K562 (cell line): ENCODE measurements around the gene ZNF512B. TPM values are rescaled to one million over a fixed set of nuclear protein-coding genes. Genes with fewer than 3 reads are reported as not detected.

Experiments used
- BRF1 ChIP-seq: IDR thresholded peaks from 3 replicates; pipeline ENCODE4 v1.6.1; 2011; ENCODE audit warnings: borderline replicate concordance, mild to moderate bottlenecking; ENCODE audit not compliant: insufficient read length; ENCODE audit errors: extremely low read depth
- CC2D1A ChIP-seq: fragments of 450-650 bp; IDR thresholded peaks from 2 replicates; pipeline ENCODE4 v1.6.1; 2017; ENCODE audit warnings: mild to moderate bottlenecking
- DACH1 ChIP-seq: fragments of 450-650 bp; IDR thresholded peaks from 2 replicates; pipeline ENCODE4 v1.6.1; 2018; ENCODE audit not compliant: partially characterized antibody
- FIP1L1 ChIP-seq: fragments of 200-400 bp; formaldehyde crosslinking; IDR thresholded peaks from 2 replicates; pipeline ENCODE4 v1.6.1; 2018; ENCODE audit warnings: mild to moderate bottlenecking, low read depth, low read length; ENCODE audit not compliant: poor library complexity, severe bottlenecking
- FOXJ2 ChIP-seq: fragments of 200-800 bp; sonication (Bioruptor generic); IDR thresholded peaks from 2 replicates; pipeline ENCODE4 v1.6.1; 2016; ENCODE audit warnings: missing genetic modification characterization, missing compliant biosample characterization
- GATAD2A ChIP-seq: fragments of 450-650 bp; IDR thresholded peaks from 2 replicates; pipeline ENCODE4 v1.6.1; 2017
- JUND ChIP-seq, 2 experiments: IDR thresholded peaks; 2 replicates in 1 of 2; 3 replicates in 1 of 2; pipeline ENCODE4 v1.6.1; 2011; ENCODE audit warnings: borderline replicate concordance in 2 of 2, low read depth in 2 of 2, low read length in 2 of 2, improper control_type of control experiment in 1 of 2, missing biosample characterization in 1 of 2, missing genetic modification characterization in 1 of 2, missing genetic modification reagents in 1 of 2
- KDM1A ChIP-seq, 2 experiments: fragments of 450-650 bp; IDR thresholded peaks; 2 replicates each; pipeline ENCODE4 v1.6.1; 2016; ENCODE audit warnings: mild to moderate bottlenecking in 2 of 2
- NFIC ChIP-seq: fragments of 450-650 bp; IDR thresholded peaks from 2 replicates; pipeline ENCODE4 v1.6.1; 2017; ENCODE audit warnings: mild to moderate bottlenecking, inconsistent platforms
- SREBF1 ChIP-seq: fragments of 150-350 bp; IDR thresholded peaks from 2 replicates; pipeline ENCODE4 v1.6.1; 2014; ENCODE audit warnings: antibody characterized with exemption, low read depth, low read length, borderline replicate concordance
- polyA plus RNA-seq, 8 experiments: library from polyadenylated mRNA; depleted of rRNA in 4 of 8; stranded (reverse) in 5 of 8; unstranded in 3 of 8; fragments of >200 nt; fragmentation: Nextera tagmentation in 2 of 8; fragmentation: Illumina TruSeq in 1 of 8; extraction: Ambion mirVana in 2 of 8; extraction: Trizol in 1 of 8; gene quantifications; 2 replicates each; pipeline versions ENCODE4 v1.2.1 to v1.2.3, GENCODE V29; 2011 to 2014; ENCODE audit warnings: inconsistent platforms in 1 of 8, missing spikeins in 1 of 8
- total RNA-seq, 7 experiments: library from RNA; depleted of rRNA in 6 of 7; stranded (reverse); fragments of >200 nt in 6 of 7; fragmentation: Illumina TruSeq in 2 of 7; extraction: Trizol in 2 of 7; gene quantifications; 2 replicates each; pipeline versions ENCODE4 v1.2.1 to v1.2.3, GENCODE V29; 2011 to 2021; ENCODE audit warnings: low replicate concordance in 1 of 7
- TF ChIP-seq, protein P1 (sequence below): fragments of 450-650 bp; IDR thresholded peaks from 2 replicates; pipeline ENCODE4 v1.6.1; 2016; ENCODE audit warnings: mild to moderate bottlenecking, moderate library complexity
- TF ChIP-seq, protein P2 (sequence below), 2 experiments: fragments of 450-650 bp; conservative IDR thresholded peaks; 2 replicates each; pipeline ENCODE4 v1.6.1; 2017; ENCODE audit warnings: mild to moderate bottlenecking in 2 of 2, moderate library complexity in 2 of 2
- TF ChIP-seq, protein P3 (sequence below): sonication (generic); formaldehyde crosslinking; IDR thresholded peaks from 2 replicates; pipeline ENCODE4 v1.8.0; 2022; ENCODE audit warnings: missing genetic modification reagents, mild to moderate bottlenecking, moderate library complexity, borderline replicate concordance

The ZNF512B gene
- total and polyA plus RNA-seq, 9 of the 15 experiments (the other 6 are each of a cell fraction or from before 2014, with no cell fraction given), result 0.01 to 27.8 (median 8.2) TPM

DNA sequence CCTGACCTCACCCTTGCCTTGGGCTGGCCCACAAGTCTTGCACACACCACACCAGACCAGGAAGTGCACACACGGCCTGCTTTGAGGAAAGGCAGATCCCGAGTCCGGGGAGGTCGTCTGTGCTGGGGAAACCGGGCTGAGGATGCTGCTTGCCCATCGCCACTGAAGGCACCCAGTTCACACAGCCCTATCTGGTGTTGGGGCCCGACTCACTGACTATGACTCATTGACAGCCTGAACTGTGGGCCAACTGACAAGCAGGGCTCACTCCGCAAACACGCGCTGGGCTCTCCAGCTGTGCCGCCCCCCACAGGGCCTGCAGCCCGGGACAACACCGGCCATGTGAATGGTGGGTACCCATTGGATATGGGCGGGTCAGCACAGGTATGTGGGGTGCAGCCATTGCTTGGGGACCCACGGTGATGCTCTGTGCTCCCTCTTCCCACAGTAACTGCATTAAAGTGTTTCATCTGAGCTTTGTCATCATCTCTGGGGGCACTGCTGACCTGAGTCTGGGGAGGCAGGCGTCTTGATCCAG is 8.1 kb upstream of the ZNF512B start (continued):
- TF ChIP-seq, protein P1, sequence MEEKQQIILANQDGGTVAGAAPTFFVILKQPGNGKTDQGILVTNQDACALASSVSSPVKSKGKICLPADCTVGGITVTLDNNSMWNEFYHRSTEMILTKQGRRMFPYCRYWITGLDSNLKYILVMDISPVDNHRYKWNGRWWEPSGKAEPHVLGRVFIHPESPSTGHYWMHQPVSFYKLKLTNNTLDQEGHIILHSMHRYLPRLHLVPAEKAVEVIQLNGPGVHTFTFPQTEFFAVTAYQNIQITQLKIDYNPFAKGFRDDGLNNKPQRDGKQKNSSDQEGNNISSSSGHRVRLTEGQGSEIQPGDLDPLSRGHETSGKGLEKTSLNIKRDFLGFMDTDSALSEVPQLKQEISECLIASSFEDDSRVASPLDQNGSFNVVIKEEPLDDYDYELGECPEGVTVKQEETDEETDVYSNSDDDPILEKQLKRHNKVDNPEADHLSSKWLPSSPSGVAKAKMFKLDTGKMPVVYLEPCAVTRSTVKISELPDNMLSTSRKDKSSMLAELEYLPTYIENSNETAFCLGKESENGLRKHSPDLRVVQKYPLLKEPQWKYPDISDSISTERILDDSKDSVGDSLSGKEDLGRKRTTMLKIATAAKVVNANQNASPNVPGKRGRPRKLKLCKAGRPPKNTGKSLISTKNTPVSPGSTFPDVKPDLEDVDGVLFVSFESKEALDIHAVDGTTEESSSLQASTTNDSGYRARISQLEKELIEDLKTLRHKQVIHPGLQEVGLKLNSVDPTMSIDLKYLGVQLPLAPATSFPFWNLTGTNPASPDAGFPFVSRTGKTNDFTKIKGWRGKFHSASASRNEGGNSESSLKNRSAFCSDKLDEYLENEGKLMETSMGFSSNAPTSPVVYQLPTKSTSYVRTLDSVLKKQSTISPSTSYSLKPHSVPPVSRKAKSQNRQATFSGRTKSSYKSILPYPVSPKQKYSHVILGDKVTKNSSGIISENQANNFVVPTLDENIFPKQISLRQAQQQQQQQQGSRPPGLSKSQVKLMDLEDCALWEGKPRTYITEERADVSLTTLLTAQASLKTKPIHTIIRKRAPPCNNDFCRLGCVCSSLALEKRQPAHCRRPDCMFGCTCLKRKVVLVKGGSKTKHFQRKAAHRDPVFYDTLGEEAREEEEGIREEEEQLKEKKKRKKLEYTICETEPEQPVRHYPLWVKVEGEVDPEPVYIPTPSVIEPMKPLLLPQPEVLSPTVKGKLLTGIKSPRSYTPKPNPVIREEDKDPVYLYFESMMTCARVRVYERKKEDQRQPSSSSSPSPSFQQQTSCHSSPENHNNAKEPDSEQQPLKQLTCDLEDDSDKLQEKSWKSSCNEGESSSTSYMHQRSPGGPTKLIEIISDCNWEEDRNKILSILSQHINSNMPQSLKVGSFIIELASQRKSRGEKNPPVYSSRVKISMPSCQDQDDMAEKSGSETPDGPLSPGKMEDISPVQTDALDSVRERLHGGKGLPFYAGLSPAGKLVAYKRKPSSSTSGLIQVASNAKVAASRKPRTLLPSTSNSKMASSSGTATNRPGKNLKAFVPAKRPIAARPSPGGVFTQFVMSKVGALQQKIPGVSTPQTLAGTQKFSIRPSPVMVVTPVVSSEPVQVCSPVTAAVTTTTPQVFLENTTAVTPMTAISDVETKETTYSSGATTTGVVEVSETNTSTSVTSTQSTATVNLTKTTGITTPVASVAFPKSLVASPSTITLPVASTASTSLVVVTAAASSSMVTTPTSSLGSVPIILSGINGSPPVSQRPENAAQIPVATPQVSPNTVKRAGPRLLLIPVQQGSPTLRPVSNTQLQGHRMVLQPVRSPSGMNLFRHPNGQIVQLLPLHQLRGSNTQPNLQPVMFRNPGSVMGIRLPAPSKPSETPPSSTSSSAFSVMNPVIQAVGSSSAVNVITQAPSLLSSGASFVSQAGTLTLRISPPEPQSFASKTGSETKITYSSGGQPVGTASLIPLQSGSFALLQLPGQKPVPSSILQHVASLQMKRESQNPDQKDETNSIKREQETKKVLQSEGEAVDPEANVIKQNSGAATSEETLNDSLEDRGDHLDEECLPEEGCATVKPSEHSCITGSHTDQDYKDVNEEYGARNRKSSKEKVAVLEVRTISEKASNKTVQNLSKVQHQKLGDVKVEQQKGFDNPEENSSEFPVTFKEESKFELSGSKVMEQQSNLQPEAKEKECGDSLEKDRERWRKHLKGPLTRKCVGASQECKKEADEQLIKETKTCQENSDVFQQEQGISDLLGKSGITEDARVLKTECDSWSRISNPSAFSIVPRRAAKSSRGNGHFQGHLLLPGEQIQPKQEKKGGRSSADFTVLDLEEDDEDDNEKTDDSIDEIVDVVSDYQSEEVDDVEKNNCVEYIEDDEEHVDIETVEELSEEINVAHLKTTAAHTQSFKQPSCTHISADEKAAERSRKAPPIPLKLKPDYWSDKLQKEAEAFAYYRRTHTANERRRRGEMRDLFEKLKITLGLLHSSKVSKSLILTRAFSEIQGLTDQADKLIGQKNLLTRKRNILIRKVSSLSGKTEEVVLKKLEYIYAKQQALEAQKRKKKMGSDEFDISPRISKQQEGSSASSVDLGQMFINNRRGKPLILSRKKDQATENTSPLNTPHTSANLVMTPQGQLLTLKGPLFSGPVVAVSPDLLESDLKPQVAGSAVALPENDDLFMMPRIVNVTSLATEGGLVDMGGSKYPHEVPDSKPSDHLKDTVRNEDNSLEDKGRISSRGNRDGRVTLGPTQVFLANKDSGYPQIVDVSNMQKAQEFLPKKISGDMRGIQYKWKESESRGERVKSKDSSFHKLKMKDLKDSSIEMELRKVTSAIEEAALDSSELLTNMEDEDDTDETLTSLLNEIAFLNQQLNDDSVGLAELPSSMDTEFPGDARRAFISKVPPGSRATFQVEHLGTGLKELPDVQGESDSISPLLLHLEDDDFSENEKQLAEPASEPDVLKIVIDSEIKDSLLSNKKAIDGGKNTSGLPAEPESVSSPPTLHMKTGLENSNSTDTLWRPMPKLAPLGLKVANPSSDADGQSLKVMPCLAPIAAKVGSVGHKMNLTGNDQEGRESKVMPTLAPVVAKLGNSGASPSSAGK, result peak; percentile 31; the same call in 1 of the 2 replicates
- TF ChIP-seq FOXJ2 (tag) (no peak), SREBF1 (no peak), NFIC (0 out of 2 replicates have a peak, but pooled peaks have one; percentile 10), CC2D1A (no peak), JUND (IDR thresholded peaks at IDR 0.05; ENCODE audit: borderline replicate concordance, low read depth, low read length) (peak; percentile 88), JUND (tag; IDR thresholded peaks at IDR 0.05; ENCODE audit: borderline replicate concordance, low read depth, low read length) (peak; percentile 85; the same call in 2 of the 3 replicates), DACH1 (peak; percentile 37), GATAD2A (no peak), BRF1 (no peak), FIP1L1 (no peak), KDM1A (IDR thresholded peaks at IDR 0.05) (no peak)
- TF ChIP-seq, protein P2, sequence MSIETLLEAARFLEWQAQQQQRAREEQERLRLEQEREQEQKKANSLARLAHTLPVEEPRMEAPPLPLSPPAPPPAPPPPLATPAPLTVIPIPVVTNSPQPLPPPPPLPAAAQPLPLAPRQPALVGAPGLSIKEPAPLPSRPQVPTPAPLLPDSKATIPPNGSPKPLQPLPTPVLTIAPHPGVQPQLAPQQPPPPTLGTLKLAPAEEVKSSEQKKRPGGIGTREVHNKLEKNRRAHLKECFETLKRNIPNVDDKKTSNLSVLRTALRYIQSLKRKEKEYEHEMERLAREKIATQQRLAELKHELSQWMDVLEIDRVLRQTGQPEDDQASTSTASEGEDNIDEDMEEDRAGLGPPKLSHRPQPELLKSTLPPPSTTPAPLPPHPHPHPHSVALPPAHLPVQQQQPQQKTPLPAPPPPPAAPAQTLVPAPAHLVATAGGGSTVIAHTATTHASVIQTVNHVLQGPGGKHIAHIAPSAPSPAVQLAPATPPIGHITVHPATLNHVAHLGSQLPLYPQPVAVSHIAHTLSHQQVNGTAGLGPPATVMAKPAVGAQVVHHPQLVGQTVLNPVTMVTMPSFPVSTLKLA (conservative IDR thresholded peaks at IDR 0.05), result peak; percentile 72 to 81
- TF ChIP-seq, protein P3, sequence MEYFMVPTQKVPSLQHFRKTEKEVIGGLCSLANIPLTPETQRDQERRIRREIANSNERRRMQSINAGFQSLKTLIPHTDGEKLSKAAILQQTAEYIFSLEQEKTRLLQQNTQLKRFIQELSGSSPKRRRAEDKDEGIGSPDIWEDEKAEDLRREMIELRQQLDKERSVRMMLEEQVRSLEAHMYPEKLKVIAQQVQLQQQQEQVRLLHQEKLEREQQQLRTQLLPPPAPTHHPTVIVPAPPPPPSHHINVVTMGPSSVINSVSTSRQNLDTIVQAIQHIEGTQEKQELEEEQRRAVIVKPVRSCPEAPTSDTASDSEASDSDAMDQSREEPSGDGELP (CRISPR knock-in tag), result peak; percentile 94
